Hypothalamus (tissue), 51 donors: ENCODE results near the gene RTKN2.
"Not testable (repeated sequence)": the region's sequence is repeated elsewhere in the genome, so short reads cannot be mapped to it uniquely, and the experiment has no call there.

Experiments used
- DNase-seq, 51 donors: peaks; one replicate each; lab custom pipeline; 2025; lab: John Stamatoyannopoulos, UW

Gene RTKN2, protein sequence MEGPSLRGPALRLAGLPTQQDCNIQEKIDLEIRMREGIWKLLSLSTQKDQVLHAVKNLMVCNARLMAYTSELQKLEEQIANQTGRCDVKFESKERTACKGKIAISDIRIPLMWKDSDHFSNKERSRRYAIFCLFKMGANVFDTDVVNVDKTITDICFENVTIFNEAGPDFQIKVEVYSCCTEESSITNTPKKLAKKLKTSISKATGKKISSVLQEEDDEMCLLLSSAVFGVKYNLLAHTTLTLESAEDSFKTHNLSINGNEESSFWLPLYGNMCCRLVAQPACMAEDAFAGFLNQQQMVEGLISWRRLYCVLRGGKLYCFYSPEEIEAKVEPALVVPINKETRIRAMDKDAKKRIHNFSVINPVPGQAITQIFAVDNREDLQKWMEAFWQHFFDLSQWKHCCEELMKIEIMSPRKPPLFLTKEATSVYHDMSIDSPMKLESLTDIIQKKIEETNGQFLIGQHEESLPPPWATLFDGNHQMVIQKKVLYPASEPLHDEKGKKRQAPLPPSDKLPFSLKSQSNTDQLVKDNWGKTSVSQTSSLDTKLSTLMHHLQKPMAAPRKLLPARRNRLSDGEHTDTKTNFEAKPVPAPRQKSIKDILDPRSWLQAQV

GRCh38 chr10:62268399-62269114 is at the start of gene RTKN2:
RTKN2 (minus strand) TSS chr10:62268844; CDS start chr10:62268610, 234 bp downstream.
- DNase-seq: peak in 47 of 51 donors; percentile 1 to 71 (median 43)

DNA sequence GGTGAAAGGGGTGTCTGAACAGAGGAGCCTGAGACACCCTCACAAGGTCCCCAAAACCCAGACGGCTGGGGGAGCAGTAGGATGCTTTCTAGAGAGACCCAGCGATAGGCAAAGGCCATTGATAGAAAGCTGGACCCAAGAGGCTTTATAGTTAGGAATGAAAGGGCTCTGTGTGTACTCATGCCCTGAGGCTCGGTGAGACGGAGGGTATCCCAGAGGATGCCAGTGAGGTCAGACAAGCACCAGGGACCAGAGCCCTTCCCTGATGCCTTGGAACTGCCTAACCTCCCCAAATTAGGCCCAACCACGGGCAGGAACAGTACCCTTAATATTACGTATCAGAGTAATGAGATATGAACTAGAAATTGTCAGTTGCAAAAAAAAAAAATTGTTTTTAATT is 48.6 kb upstream of the RTKN2 start:
- DNase-seq: no peak

- no peak for DNase-seq
These were observed 40.6 kb upstream of the RTKN2 start for GRCh38 chr10:62309254-62309653.

DNA sequence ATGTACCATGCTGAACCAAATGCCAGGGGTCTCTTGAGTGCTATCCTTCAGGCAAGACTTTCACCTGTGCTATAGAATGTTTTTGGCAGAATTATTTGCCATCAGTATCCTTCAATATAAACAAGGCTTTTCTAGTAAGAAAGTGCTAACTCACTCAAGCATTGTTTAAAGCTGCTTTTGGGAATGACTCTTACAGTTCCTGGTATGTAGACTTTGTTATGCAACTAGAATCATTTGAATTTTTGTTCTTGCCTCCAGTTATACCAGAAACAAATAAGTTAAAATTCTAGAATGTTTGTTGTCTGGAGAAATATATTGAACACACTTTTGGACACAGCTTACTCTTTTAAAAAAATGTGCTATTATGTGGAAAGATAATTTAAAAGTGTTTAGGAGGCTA is 39.5 kb upstream of the RTKN2 start:
- no peak for DNase-seq

- no peak for DNase-seq
These were observed 39.0 kb upstream of the RTKN2 start for GRCh38 chr10:62307635-62308034.

DNA sequence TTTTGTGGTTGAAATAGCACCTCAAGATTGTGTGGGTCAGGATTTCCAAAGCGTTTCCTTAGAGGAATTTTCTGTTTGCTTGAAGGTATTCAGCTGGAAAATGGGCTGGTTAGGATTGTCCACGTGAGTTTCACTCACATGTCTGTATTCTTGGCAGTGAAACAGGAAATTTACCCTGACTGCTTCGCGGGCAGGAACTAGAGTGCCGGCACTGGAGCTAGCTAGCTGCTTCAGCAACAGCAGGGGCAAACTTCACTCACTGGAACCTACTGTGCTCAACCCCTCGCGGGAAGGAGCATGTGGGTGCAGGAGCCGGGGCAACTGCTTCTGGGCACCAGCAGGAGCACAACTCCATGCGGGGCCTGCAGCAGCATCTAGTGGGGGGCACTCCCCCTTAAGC is 38.0 kb upstream of the RTKN2 start:
- no peak for DNase-seq

GRCh38 chr10:62305813-62306212 is 37.2 kb upstream of the RTKN2 start:
- no peak for DNase-seq

DNA sequence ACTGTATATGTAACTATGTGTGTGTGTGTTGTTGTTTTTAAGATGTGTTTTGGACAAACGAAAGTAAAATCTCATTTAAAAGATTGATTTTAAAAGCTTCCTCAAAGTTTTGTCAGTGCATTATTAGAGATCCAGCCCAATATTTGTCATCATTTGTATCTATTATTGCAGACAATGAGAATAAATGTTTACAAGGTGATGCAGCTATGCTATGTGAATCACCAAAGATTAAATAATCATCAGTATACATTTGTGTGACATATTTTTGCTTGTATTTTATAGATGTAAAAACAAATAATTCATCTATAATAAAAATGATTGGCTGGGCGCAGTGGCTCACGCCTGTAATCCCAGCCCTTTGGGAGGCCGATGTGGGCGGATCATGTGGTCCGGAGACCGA is 35.3 kb upstream of the RTKN2 start:
- no peak for DNase-seq

- no peak for DNase-seq
These were observed 34.1 kb upstream of the RTKN2 start for GRCh38 chr10:62302760-62303159.

DNA sequence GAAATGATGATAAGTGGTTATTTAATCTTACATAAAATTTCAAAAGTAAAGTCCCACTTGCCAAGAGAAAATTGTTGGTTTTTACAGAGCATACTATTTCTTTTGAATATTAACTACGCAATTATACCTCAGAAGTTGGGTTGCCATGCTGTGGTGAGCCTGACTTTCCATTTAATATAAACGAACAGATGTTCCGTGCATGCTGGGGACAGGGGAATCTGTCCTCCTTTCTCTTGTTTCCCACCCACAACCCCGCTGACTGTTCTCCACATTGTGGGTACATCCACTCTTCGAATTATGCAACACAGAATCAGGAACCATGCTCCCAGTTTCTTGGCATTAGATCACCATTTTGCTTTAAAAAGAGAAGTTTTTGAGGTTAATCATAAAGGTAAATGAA is 29.2 kb upstream of the RTKN2 start:
- DNase-seq: no peak

DNA sequence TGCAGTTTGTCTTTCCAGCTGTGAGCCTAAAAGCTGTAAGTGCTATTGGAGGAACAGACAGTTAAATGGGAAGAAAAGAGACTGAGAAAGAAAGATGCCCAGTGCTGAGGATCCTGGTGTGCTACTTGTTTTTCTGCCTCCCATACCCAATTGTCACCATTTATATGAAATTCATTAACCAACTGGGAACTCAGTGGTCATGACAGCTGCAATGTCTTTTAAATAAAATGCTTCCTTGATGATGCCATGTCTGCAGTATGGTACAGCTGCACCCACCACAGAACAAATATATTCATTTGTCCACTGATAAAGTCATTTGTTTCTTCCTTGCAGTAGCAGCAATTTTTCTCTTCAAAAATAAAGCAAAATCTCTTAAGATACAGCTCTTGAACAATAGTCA is 15.6 kb upstream of the RTKN2 start:
- DNase-seq: no peak

- not testable (repeated sequence) for DNase-seq
These were observed 12.7 kb upstream of the RTKN2 start for GRCh38 chr10:62281348-62281747.

DNA sequence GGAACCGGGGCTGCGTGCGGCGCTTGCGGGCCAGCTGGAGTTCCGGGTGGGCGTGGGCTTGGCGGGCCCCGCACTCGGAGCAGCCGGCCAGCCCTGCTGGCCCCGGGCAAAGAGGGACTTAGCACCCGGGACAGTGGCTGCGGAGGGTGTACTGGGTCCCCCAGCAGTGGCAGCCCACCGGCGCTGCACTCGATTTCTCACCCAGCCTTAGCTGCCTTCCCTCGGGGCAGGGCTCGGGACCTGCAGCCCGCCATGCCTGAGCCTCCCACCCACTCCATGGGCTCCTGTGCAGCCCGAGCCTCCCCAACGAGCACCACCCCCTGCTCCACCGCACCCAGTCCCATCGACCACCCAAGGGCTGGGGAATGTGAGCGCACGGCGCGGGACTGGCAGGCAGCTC is 11.7 kb upstream of the RTKN2 start:
- not testable (repeated sequence) for DNase-seq

DNA sequence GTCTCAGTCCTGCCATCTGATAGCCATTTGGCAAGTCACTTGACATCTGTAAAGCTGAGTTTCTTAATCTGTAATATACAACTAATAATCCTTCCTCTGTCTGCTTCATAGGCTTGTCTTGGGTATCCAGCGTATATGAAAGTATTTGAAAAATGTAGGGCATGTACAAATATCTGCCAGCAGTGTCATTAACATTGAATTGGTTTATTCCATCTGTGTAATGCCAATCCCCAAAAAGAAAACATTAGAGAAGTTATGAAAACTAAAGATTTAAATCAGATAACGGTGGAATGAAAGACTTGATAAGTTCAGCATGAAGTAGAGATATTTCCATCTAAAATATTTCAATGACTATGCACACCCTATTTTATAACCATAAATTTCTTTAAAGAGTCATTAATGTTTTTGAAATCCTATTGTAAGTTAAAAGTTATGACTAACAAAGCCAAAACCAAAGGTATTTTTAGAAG is 9.8 kb upstream of the RTKN2 start:
- no peak for DNase-seq

DNA sequence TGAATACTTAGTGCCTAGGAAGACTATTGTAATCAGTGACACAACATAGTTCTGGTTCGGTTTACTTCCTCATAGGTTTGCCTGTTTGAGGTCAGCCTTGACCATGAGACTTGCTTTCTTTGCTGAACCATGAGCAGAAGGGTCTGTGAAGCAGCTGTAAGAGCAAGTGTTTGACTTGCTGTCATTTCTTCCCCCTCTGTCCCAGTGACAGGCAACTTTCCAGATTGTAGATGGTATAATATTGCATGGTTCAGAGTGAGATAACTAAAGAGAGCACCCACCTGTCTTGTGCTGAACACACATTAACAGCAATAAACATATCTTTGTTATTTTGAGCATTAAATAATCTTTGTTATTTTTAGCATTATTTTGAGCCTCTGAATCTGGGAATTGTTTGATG is 9.3 kb upstream of the RTKN2 start:
- DNase-seq: no peak

DNA sequence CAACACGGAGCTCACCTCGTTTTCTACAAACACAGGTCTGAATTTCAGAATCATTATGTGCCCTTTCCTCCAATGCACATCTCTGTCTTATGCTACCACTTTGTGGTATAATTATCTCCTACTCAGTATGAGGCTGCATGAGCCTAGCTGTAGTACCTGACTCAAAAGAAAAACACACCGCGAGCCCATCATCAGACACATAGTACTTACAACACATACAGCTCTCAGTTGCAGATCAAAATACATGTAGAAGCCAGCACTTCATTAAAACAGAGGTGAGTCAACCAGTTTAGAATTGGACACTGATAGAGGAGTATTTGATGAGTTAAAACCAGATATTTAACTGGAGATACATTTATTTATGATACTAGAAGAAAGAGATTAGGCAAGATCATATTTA is 1.4 kb upstream of the RTKN2 start:
- DNase-seq: no peak

GRCh38 chr10:62268027-62268398 is 631 bp downstream of the RTKN2 start:
- no peak for DNase-seq

DNA sequence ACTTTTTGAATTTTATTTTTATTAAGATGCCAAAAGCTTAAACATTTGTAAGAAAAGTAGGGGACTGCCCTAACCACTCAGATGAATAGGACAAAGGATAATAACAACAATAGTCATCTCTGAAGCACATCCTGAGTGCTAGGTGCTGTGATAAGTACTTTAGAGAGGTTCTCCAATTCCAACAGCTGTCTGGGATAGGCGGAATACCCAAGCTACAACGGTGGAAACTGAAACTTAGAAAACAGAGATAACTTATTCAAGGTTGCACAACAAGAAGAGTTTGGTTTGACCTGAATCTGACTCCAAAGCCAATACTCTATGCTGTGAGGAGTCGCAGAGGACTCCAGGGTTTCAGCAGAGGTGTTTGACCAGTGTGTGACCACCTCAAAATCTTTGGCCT is 2.0 kb downstream of the RTKN2 start:
- DNase-seq: no peak

- DNase-seq: no peak
These were observed 2.5 kb downstream of the RTKN2 start for GRCh38 chr10:62266147-62266546.

DNA sequence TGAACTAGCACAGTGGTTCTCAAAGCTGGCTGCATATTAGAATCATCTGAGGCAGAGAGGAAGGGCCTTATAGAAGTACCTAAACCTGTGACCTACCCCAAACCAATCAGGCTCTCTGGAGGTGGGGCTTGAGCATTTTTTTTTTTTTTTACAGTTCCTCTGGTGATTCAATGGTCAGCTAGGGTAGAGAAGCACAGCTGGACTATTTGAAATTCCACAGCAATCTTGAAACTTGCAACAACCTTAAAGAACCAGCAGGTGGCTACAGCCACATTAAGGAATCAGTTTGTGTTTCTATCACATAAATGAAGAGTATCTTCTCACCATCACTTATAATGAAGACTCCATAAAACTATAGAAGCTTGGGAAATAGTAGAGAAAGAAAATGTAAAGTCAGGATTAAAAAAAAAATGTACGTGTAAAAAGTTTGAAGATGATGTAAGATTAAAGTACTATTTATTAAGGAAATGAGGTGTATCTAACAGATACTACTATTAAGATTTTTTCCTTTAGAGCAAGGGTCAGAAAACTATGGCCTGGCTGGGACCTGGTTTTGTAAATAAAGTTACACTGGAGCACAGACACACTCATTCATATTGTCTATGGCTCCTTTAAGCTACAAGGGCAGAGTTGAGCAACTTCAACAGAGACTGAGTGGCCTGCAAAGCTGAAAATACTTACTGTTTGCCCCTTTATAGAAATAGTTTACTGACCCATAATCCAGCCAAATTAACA is 3.8 kb downstream of the RTKN2 start:
- DNase-seq: peak in 1 of 51 donors; percentile 0

DNA sequence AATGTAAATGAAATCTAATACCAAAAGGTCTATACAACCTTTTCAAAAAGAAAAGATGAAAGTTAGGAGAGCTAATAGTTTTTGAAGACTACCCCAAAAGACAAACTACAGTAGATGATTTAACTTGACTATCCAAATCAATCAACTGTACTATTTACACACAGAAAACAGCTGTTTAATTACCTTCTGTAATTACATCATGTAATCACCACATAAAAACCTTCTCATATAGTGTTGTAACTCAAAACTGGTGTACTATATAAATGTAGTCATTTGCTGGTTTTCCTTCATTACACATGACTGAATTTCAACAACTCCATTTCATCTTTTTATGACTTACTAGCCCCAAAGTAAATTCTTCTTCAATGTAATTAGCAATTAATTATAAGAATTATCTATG is 4.5 kb downstream of the RTKN2 start:
- no peak for DNase-seq
